PFSK-1 (cell line): ENCODE data around the gene ERBIN.

Experiments used
- POLR2AphosphoS5 ChIP-seq: IDR thresholded peaks from 2 replicates; pipeline ENCODE4 v1.6.1; 2012; ENCODE audit warnings: low read depth, mild to moderate bottlenecking, control low read depth, low read length, moderate library complexity
- REST ChIP-seq, 2 experiments: IDR thresholded peaks; 2 replicates each; pipeline versions ENCODE4 v1.6.1 to v1.8.0; 2011 to 2012; ENCODE audit warnings: low read depth in 2 of 2, low read length in 2 of 2, control low read depth in 1 of 2, inconsistent platforms in 1 of 2, mild to moderate bottlenecking in 1 of 2, moderate library complexity in 1 of 2; ENCODE audit not compliant: insufficient read depth in 1 of 2
- SIN3A ChIP-seq: IDR thresholded peaks from 2 replicates; pipeline ENCODE4 v1.6.1; 2012; ENCODE audit warnings: mild to moderate bottlenecking, low read length, moderate library complexity, borderline replicate concordance; ENCODE audit not compliant: insufficient read depth
- TAF1 ChIP-seq: IDR thresholded peaks from 2 replicates; pipeline ENCODE4 v1.6.1; 2012; ENCODE audit warnings: low read length, control low read depth, borderline replicate concordance; ENCODE audit not compliant: insufficient read depth

- TF ChIP-seq REST (IDR thresholded peaks at IDR 0.05; ENCODE audit: insufficient read depth in 1 of 2, low read depth in 2 of 2, low read length in 2 of 2) = no peak
- no peak for TF ChIP-seq POLR2AphosphoS5
- TF ChIP-seq SIN3A = no peak
- no peak for TF ChIP-seq TAF1
Observed at GRCh38 chr5:65902104-65902503, 24.3 kb upstream of the ERBIN start.
